Caco-2 (cell line): Measurements from ENCODE around the gene SMIM35. TPM values are rescaled to one million over a fixed set of nuclear protein-coding genes. Genes with fewer than 3 reads are reported as not detected.
A peak's percentile ranks its signal among the peaks of the same experiment; 100 is the strongest.

Source experiments
- BruUV-seq: library from RNA; stranded (reverse); fragments of 400-500 nt; replicated peaks from 2 replicates; lab custom pipeline; 2021; lab: Mats Ljungman, UMichigan
- CTCF ChIA-PET: fragments of 300-600 bp; sonication (Branson Sonifier 250); formaldehyde crosslinking; loops from one replicate; lab custom pipeline; 2022; ENCODE audit warnings: antibody characterized with exemption; lab: Charles Lee
- POLR2A ChIA-PET: fragments of 300-600 bp; sonication (Branson Sonifier 250); formaldehyde crosslinking; loops from one replicate; lab custom pipeline; 2022; ENCODE audit warnings: antibody characterized with exemption; lab: Charles Lee
- DNase-seq, 2 experiments: peaks; one replicate each; pipeline versions ENCODE4 v3.0.0 to v3.0.0-alpha.2; 2020 to 2022
- H3K27me3 ChIP-seq: replicated peaks from 2 replicates; pipeline ENCODE4 v1.6.0; 2011; ENCODE audit warnings: low read length; ENCODE audit not compliant: control insufficient read depth, insufficient read depth
- H3K36me3 ChIP-seq: 2 replicates; pipeline ENCODE4 v1.5.1; 2011; ENCODE audit warnings: low read length; ENCODE audit not compliant: control insufficient read depth, insufficient read depth
- H3K4me1 ChIP-seq: fragments of 250-450 bp; sonication (Bioruptor Pico); 2 replicates; pipeline ENCODE4 v1.5.1; 2020; ENCODE audit warnings: mild to moderate bottlenecking
- H3K4me3 ChIP-seq: 2 replicates; pipeline ENCODE4 v1.5.1; 2011; ENCODE audit warnings: low read depth, mild to moderate bottlenecking, control low read depth, low read length
- H3K9me3 ChIP-seq: fragments of 250-450 bp; sonication (Bioruptor Pico); 2 replicates; pipeline ENCODE4 v1.5.1; 2020; ENCODE audit warnings: mild to moderate bottlenecking, moderate library complexity
- H3K27ac Mint-ChIP-seq: one replicate; pipeline ENCODE4 v1.8.0; 2022; ENCODE audit warnings: mixed read lengths; ENCODE audit not compliant: unreplicated experiment
- H3K27me3 Mint-ChIP-seq: one replicate; pipeline ENCODE4 v1.8.0; 2022; ENCODE audit warnings: mixed read lengths; ENCODE audit not compliant: insufficient read depth, unreplicated experiment
- H3K36me3 Mint-ChIP-seq: one replicate; pipeline ENCODE4 v1.8.0; 2022; ENCODE audit warnings: mild to moderate bottlenecking, mixed read lengths; ENCODE audit not compliant: insufficient read depth, unreplicated experiment
- H3K4me1 Mint-ChIP-seq: one replicate; pipeline ENCODE4 v1.8.0; 2022; ENCODE audit warnings: low read depth, mixed read lengths; ENCODE audit not compliant: unreplicated experiment
- H3K4me3 Mint-ChIP-seq: one replicate; pipeline ENCODE4 v1.8.0; 2022; ENCODE audit warnings: mild to moderate bottlenecking, moderate library complexity, mixed read lengths; ENCODE audit not compliant: unreplicated experiment
- H3K9me3 Mint-ChIP-seq: one replicate; pipeline ENCODE4 v1.8.0; 2022; ENCODE audit warnings: mixed read lengths; ENCODE audit not compliant: unreplicated experiment
- CTCF ChIP-seq, 2 experiments: fragments of 200-600 bp in 1 of 2; IDR thresholded peaks; 1 replicate in 1 of 2; 2 replicates in 1 of 2; pipeline versions ENCODE4 v1.5.1 to v1.8.0; 2011 to 2022; ENCODE audit warnings: antibody characterized with exemption in 1 of 2, control low read depth in 1 of 2, inconsistent platforms in 1 of 2, low read depth in 1 of 2, low read length in 1 of 2, mild to moderate bottlenecking in 1 of 2, moderate library complexity in 1 of 2; ENCODE audit not compliant: insufficient read depth in 1 of 2, severe bottlenecking in 1 of 2, unreplicated experiment in 1 of 2
- intact Hi-C: fragments of 100-400 bp; cut with micrococcal nuclease; formaldehyde crosslinking; loops from one replicate; pipeline ENCODE4 v1.10.0; 2022; ENCODE audit not compliant: unreplicated experiment
- total RNA-seq: library from RNA; stranded (reverse); gene quantifications from 2 replicates; pipeline ENCODE4 v1.2.3, GENCODE V29; 2022

The SMIM35 gene
- total RNA-seq, 1 experiment from 2014 or later: not detected

- no peak overlapping the region for H3K27ac Mint-ChIP-seq
- H3K4me3 Mint-ChIP-seq: no peak overlapping the region
- BruUV-seq: no TSS peak
- intact Hi-C loops: no loop called here
- peaks cover 8% of the 10 kb centered on the region for H3K36me3 ChIP-seq
- ChIA-PET POLR2A (interaction anchor here (0.9 kb wide), 1 partner anchor 18 kb away, joined by 3 read pairs; no protein-coding TSS in a partner anchor), CTCF (interaction anchor here (0.9 kb wide), 1 partner anchor 10 kb away, joined by 5 read pairs; no protein-coding TSS in a partner anchor)
- DNase-seq: no peak
- peaks cover 30% of the 10 kb centered on the region for H3K36me3 Mint-ChIP-seq
- TF ChIP-seq CTCF (IDR thresholded peaks at IDR 0.05; ENCODE audit: insufficient read depth in 1 of 2, low read depth in 1 of 2, low read length in 1 of 2, severe bottlenecking in 1 of 2, unreplicated experiment in 1 of 2): no peak
- H3K27me3 Mint-ChIP-seq: no peaks in the 10 kb centered on the region
- H3K9me3 Mint-ChIP-seq: peaks cover 12% of the 10 kb centered on the region
- H3K4me1 ChIP-seq: peaks cover 37% of the 10 kb centered on the region
- H3K9me3 ChIP-seq: peaks cover 29% of the 10 kb centered on the region
- peaks cover 38% of the 10 kb centered on the region for H3K4me1 Mint-ChIP-seq
- no peak overlapping the region for H3K4me3 ChIP-seq
- H3K27me3 ChIP-seq: no peaks in the 10 kb centered on the region
Observed at GRCh38 chr11:118087931-118088330, 1.2 kb upstream of the SMIM35 start.

- H3K36me3 ChIP-seq: peaks cover 13% of the 10 kb centered on the region
- BruUV-seq: no TSS peak
- H3K27me3 Mint-ChIP-seq: no peaks in the 10 kb centered on the region
- POLR2A ChIA-PET: interaction anchor here (1.0 kb wide), 1 partner anchor 11 kb away, joined by 4 read pairs; no protein-coding TSS in a partner anchor
- TF ChIP-seq CTCF (IDR thresholded peaks at IDR 0.05; ENCODE audit: insufficient read depth in 1 of 2, low read depth in 1 of 2, low read length in 1 of 2, severe bottlenecking in 1 of 2, unreplicated experiment in 1 of 2): no peak
- no peak overlapping the region for H3K27ac Mint-ChIP-seq
- no peak for DNase-seq
- H3K36me3 Mint-ChIP-seq: peaks cover 46% of the 10 kb centered on the region
- H3K27me3 ChIP-seq: no peaks in the 10 kb centered on the region
- H3K4me1 Mint-ChIP-seq: peaks cover 24% of the 10 kb centered on the region
- H3K4me3 Mint-ChIP-seq: no peak overlapping the region
- H3K9me3 Mint-ChIP-seq: peaks cover 12% of the 10 kb centered on the region
- peaks cover 20% of the 10 kb centered on the region for H3K4me1 ChIP-seq
- no peak overlapping the region for H3K4me3 ChIP-seq
- intact Hi-C loops: no loop called here
- H3K9me3 ChIP-seq: peaks cover 29% of the 10 kb centered on the region
- CTCF ChIA-PET: interaction anchor here (1.1 kb wide), 1 partner anchor 11 kb away, joined by 7 read pairs; no protein-coding TSS in a partner anchor
Observed at GRCh38 chr11:118084656-118085055, 2.1 kb downstream of the SMIM35 start.

GRCh38 chr11:118084247-118084646 is 2.5 kb downstream of the SMIM35 start:
- BruUV-seq: no TSS peak
- Mint-ChIP-seq H3K27me3 (no peaks in the 10 kb centered on the region), H3K4me3 (no peak overlapping the region), H3K9me3 (peaks cover 12% of the 10 kb centered on the region), H3K27ac (peak overlapping the region; percentile 30), H3K4me1 (peaks cover 24% of the 10 kb centered on the region), H3K36me3 (peaks cover 42% of the 10 kb centered on the region)
- intact Hi-C loops: no loop called here
- no peak for TF ChIP-seq CTCF (IDR thresholded peaks at IDR 0.05; ENCODE audit: insufficient read depth in 1 of 2, low read depth in 1 of 2, low read length in 1 of 2, severe bottlenecking in 1 of 2, unreplicated experiment in 1 of 2)
- peaks cover 13% of the 10 kb centered on the region for H3K36me3 ChIP-seq
- DNase-seq: no peak
- ChIA-PET CTCF (interaction anchor here (1.1 kb wide), 1 partner anchor 12 kb away, joined by 7 read pairs; no protein-coding TSS in a partner anchor), POLR2A (interaction anchor here (1.0 kb wide), 1 partner anchor 11 kb away, joined by 4 read pairs; no protein-coding TSS in a partner anchor)
- no peaks in the 10 kb centered on the region for H3K27me3 ChIP-seq
- no peak overlapping the region for H3K4me3 ChIP-seq
- H3K9me3 ChIP-seq: peaks cover 29% of the 10 kb centered on the region
- H3K4me1 ChIP-seq: peaks cover 20% of the 10 kb centered on the region
